ENCODE measurements around the gene DHX57. TPM values are rescaled to one million over a fixed set of nuclear protein-coding genes. Genes with fewer than 3 reads are reported as not detected.
A peak's percentile ranks its signal among the peaks of the same experiment; 100 is the strongest.

DHX57 gene
- total RNA-seq, result 23.4 TPM

GRCh38 chr2:38875576-38876367, at the start of gene DHX57, which contains the start of gene MORN2:
Gene DHX57, minus strand, starts transcription at chr2:38875934. Its CDS starts 7,529 bp downstream, at chr2:38868405.
Gene MORN2, plus strand, starts transcription at chr2:38875976.
- DNase-seq (ENCODE audit: low spot score), result peak; percentile 87

- no peak for DNase-seq (ENCODE audit: low spot score)
Measured at GRCh38 chr2:38922902-38923301, 47.2 kb upstream of the DHX57 start.

GRCh38 chr2:38922389-38922788, 46.7 kb upstream of the DHX57 start:
- DNase-seq (ENCODE audit: low spot score), result no peak

GRCh38 chr2:38912619-38913018, 36.9 kb upstream of the DHX57 start:
- no peak for DNase-seq (ENCODE audit: low spot score)

- DNase-seq (ENCODE audit: low spot score), result no peak
Measured at GRCh38 chr2:38911191-38911590, 35.5 kb upstream of the DHX57 start.

- no peak for DNase-seq (ENCODE audit: low spot score)
Measured at GRCh38 chr2:38909872-38910271, 34.1 kb upstream of the DHX57 start.

GRCh38 chr2:38907743-38908562, 32.2 kb upstream of the DHX57 start:
- DNase-seq (ENCODE audit: low spot score), result no peak

- DNase-seq (ENCODE audit: low spot score), result no peak
Measured at GRCh38 chr2:38907242-38907641, 31.5 kb upstream of the DHX57 start.

- no peak for DNase-seq (ENCODE audit: low spot score)
Measured at GRCh38 chr2:38905251-38905650, 29.5 kb upstream of the DHX57 start.

- no peak for DNase-seq (ENCODE audit: low spot score)
Measured at GRCh38 chr2:38900726-38901125, 25.0 kb upstream of the DHX57 start.

GRCh38 chr2:38898256-38898655, 22.5 kb upstream of the DHX57 start:
- DNase-seq (ENCODE audit: low spot score), result no peak

GRCh38 chr2:38892819-38893218, 17.1 kb upstream of the DHX57 start:
- no peak for DNase-seq (ENCODE audit: low spot score)

GRCh38 chr2:38889575-38889974, 13.8 kb upstream of the DHX57 start, which contains the start of gene ARHGEF33:
Gene ARHGEF33, plus strand, starts transcription at chr2:38889875. Its CDS starts 29,573 bp downstream, at chr2:38919448.
- DNase-seq (ENCODE audit: low spot score), result no peak

- DNase-seq (ENCODE audit: low spot score), result no peak
Measured at GRCh38 chr2:38889045-38889444, 13.3 kb upstream of the DHX57 start.

GRCh38 chr2:38887902-38888554, 12.3 kb upstream of the DHX57 start:
- DNase-seq (ENCODE audit: low spot score), result no peak

GRCh38 chr2:38887347-38887746, 11.6 kb upstream of the DHX57 start:
- DNase-seq (ENCODE audit: low spot score), result no peak

- no peak for DNase-seq (ENCODE audit: low spot score)
Measured at GRCh38 chr2:38886063-38886462, 10.3 kb upstream of the DHX57 start.

GRCh38 chr2:38876407-38876806, 673 bp upstream of the DHX57 start:
- DNase-seq (ENCODE audit: low spot score), result no peak

GRCh38 chr2:38875227-38875575, 533 bp downstream of the DHX57 start:
- DNase-seq (ENCODE audit: low spot score), result no peak

GRCh38 chr2:38873763-38874162, 2.0 kb downstream of the DHX57 start:
- no peak for DNase-seq (ENCODE audit: low spot score)

GRCh38 chr2:38871432-38871831, 4.3 kb downstream of the DHX57 start:
- no peak for DNase-seq (ENCODE audit: low spot score)

GRCh38 chr2:38866773-38867443, 8.8 kb downstream of the DHX57 start:
- DNase-seq (ENCODE audit: low spot score), result no peak
